ENCODE results near the gene RETREG3. TPM values are rescaled to one million over a fixed set of nuclear protein-coding genes. Genes with fewer than 3 reads are reported as not detected.
"Not testable (repeated sequence)": the region's sequence is repeated elsewhere in the genome, so short reads cannot be mapped to it uniquely, and the experiment has no call there.

RETREG3 gene
- total and polyA plus RNA-seq, 7 donors: 13.9 to 43.2 (median 35.0) TPM

GRCh38 chr17:42640121-42640520 is 30.9 kb upstream of the RETREG3 start:
- Histone ChIP-seq H3K4me1 (no peaks in the 10 kb centered on the region), H3K9me3 (no peaks in the 10 kb centered on the region), H3K27ac (no peak overlapping the region), H3K4me3 (no peak overlapping the region), H3K27me3 (ENCODE audit: insufficient read depth in 3 of 3, low read length in 2 of 3) (no peaks in the 10 kb centered on the region), H3K36me3 (ENCODE audit: insufficient read depth in 1 of 2, low read depth in 1 of 2) (no peaks in the 10 kb centered on the region)
- TF ChIP-seq CTCF (IDR thresholded peaks at IDR 0.05): no peak
- intact Hi-C loops (cut with DNase I): no loop called here
- DNase-seq: no peak
- WGBS, 3 donors: 87 to 92% (median 88%) methylated on average over 4 of the region's 4 CpGs
- no peak for ATAC-seq

- no peak for TF ChIP-seq CTCF (IDR thresholded peaks at IDR 0.05)
- no peak overlapping the region for H3K27ac ChIP-seq
- H3K9me3 ChIP-seq: no peaks in the 10 kb centered on the region
- intact Hi-C loops (cut with DNase I): no loop called here
- WGBS, 3 donors: 75 to 82% (median 79%) methylated on average over 6 of the region's 7 CpGs
- H3K36me3 ChIP-seq (ENCODE audit: insufficient read depth in 1 of 2, low read depth in 1 of 2): no peaks in the 10 kb centered on the region
- no peak overlapping the region for H3K4me3 ChIP-seq
- H3K4me1 ChIP-seq: no peaks in the 10 kb centered on the region
- DNase-seq: no peak
- H3K27me3 ChIP-seq (ENCODE audit: insufficient read depth in 3 of 3, low read length in 2 of 3): no peaks in the 10 kb centered on the region
- ATAC-seq: no peak
These were observed 30.4 kb upstream of the RETREG3 start for GRCh38 chr17:42639525-42640113.

GRCh38 chr17:42632949-42633444 is 23.8 kb upstream of the RETREG3 start:
- H3K4me3 ChIP-seq: no peak overlapping the region
- H3K27me3 ChIP-seq (ENCODE audit: insufficient read depth in 3 of 3, low read length in 2 of 3): no peaks in the 10 kb centered on the region
- WGBS, 3 donors: 75 to 83% (median 77%) methylated on average over 9 of the region's 9 CpGs
- intact Hi-C loops (cut with DNase I): no loop called here
- DNase-seq (no peak), ATAC-seq (no peak)
- no peaks in the 10 kb centered on the region for H3K36me3 ChIP-seq (ENCODE audit: insufficient read depth in 1 of 2, low read depth in 1 of 2)
- no peaks in the 10 kb centered on the region for H3K4me1 ChIP-seq
- H3K27ac ChIP-seq: no peak overlapping the region
- H3K9me3 ChIP-seq: no peaks in the 10 kb centered on the region
- TF ChIP-seq CTCF (IDR thresholded peaks at IDR 0.05): no peak

- Histone ChIP-seq H3K27ac (no peak overlapping the region), H3K27me3 (ENCODE audit: insufficient read depth in 3 of 3, low read length in 2 of 3) (no peaks in the 10 kb centered on the region), H3K4me3 (no peak overlapping the region), H3K9me3 (no peaks in the 10 kb centered on the region), H3K4me1 (no peaks in the 10 kb centered on the region), H3K36me3 (ENCODE audit: insufficient read depth in 1 of 2, low read depth in 1 of 2) (no peaks in the 10 kb centered on the region)
- no peak for TF ChIP-seq CTCF (IDR thresholded peaks at IDR 0.05)
- intact Hi-C loops (cut with DNase I): no loop called here
- DNase-seq: no peak
- no peak for ATAC-seq
- WGBS, 3 donors: 78 to 87% (median 79%) methylated on average over 3 of the region's 3 CpGs
These were observed 20.3 kb upstream of the RETREG3 start for GRCh38 chr17:42629411-42630009.

GRCh38 chr17:42627032-42627764 is 18.0 kb upstream of the RETREG3 start:
- H3K4me3 ChIP-seq; DNase-seq; H3K36me3 ChIP-seq (ENCODE audit: insufficient read depth in 1 of 2, low read depth in 1 of 2); H3K4me1 ChIP-seq; H3K9me3 ChIP-seq; ATAC-seq; intact Hi-C loops (cut with DNase I); H3K27me3 ChIP-seq (ENCODE audit: insufficient read depth in 3 of 3, low read length in 2 of 3): not testable (repeated sequence)
- peak overlapping the region; percentile 53 for H3K27ac ChIP-seq
- 49 to 84% (median 51%) methylated on average over 6 of the region's 6 CpGs for WGBS, 3 donors

Data from psoas muscle (tissue), 8 donors.